DND-41 (cell line): ENCODE measurements around the gene KDM6A.
"Not testable (repeated sequence)": the region's sequence is repeated elsewhere in the genome, so short reads cannot be mapped to it uniquely, and the experiment has no call there.

Source experiments
- ATAC-seq: fragments of 200-7000 bp; cut with Tn5 transposase; 3 replicates; pipeline ENCODE4 v1.9.1; 2021; ENCODE audit warnings: low read depth; ENCODE audit not compliant: insufficient read depth
- DNase-seq: peaks from one replicate; pipeline ENCODE4 v3.0.0-alpha.2; 2020
- H2AFZ ChIP-seq: 2 replicates; pipeline ENCODE4 v1.6.0; 2012; ENCODE audit warnings: low read depth, low read length
- H3K27ac ChIP-seq: 2 replicates; pipeline ENCODE4 v1.5.1; 2012; ENCODE audit warnings: low read length, inconsistent platforms
- H3K27me3 ChIP-seq: fragments of 200-600 bp; sonication (generic); 2 replicates; pipeline ENCODE4 v1.6.0; 2012; ENCODE audit warnings: low read length, mild to moderate bottlenecking, inconsistent platforms; ENCODE audit not compliant: insufficient read depth, poor library complexity
- H3K36me3 ChIP-seq: 2 replicates; pipeline ENCODE4 v1.5.1; 2012; ENCODE audit warnings: low read length, inconsistent platforms; ENCODE audit not compliant: insufficient read depth
- H3K4me1 ChIP-seq: 2 replicates; pipeline ENCODE4 v1.5.1; 2012; ENCODE audit warnings: mild to moderate bottlenecking, low read length; ENCODE audit not compliant: insufficient read depth
- H3K4me2 ChIP-seq: 2 replicates; pipeline ENCODE4 v1.6.0; 2012; ENCODE audit warnings: mild to moderate bottlenecking, moderate library complexity, low read length, inconsistent platforms; ENCODE audit not compliant: insufficient read depth
- H3K4me3 ChIP-seq, 2 experiments: fragments of 200-600 bp in 1 of 2; shearing (Covaris generic) in 1 of 2; 2 replicates each; pipeline ENCODE4 v1.5.1; 2012 to 2016; ENCODE audit warnings: inconsistent platforms in 2 of 2, low read length in 2 of 2, mild to moderate bottlenecking in 2 of 2, low read depth in 1 of 2, moderate library complexity in 1 of 2
- H3K79me2 ChIP-seq: 2 replicates; pipeline ENCODE4 v1.6.0; 2012; ENCODE audit warnings: low read length, inconsistent platforms; ENCODE audit not compliant: insufficient read depth
- H3K9ac ChIP-seq: 2 replicates; pipeline ENCODE4 v1.6.0; 2012; ENCODE audit warnings: low read depth, mild to moderate bottlenecking, inconsistent platforms, low read length, moderate library complexity
- H3K9me3 ChIP-seq: 2 replicates; pipeline ENCODE4 v1.5.1; 2012; ENCODE audit warnings: low read length, moderate library complexity, mild to moderate bottlenecking, inconsistent platforms; ENCODE audit not compliant: insufficient read depth, severe bottlenecking
- H4K20me1 ChIP-seq: 2 replicates; pipeline ENCODE4 v1.6.0; 2012; ENCODE audit warnings: low read length; ENCODE audit not compliant: insufficient read depth
- EZH2 ChIP-seq: IDR thresholded peaks from 3 replicates; pipeline ENCODE4 v1.6.1; 2012; ENCODE audit warnings: borderline replicate concordance, low read depth, mild to moderate bottlenecking, moderate library complexity, low read length, inconsistent platforms; ENCODE audit not compliant: severe bottlenecking
- TF ChIP-seq, protein P1 (sequence below): IDR thresholded peaks from 2 replicates; pipeline ENCODE4 v1.5.1; 2012; ENCODE audit warnings: borderline replicate concordance, low read length, moderate library complexity, mild to moderate bottlenecking; ENCODE audit not compliant: poor library complexity, severe bottlenecking; ENCODE audit errors: extremely low read depth

KDM6A gene

DNA sequence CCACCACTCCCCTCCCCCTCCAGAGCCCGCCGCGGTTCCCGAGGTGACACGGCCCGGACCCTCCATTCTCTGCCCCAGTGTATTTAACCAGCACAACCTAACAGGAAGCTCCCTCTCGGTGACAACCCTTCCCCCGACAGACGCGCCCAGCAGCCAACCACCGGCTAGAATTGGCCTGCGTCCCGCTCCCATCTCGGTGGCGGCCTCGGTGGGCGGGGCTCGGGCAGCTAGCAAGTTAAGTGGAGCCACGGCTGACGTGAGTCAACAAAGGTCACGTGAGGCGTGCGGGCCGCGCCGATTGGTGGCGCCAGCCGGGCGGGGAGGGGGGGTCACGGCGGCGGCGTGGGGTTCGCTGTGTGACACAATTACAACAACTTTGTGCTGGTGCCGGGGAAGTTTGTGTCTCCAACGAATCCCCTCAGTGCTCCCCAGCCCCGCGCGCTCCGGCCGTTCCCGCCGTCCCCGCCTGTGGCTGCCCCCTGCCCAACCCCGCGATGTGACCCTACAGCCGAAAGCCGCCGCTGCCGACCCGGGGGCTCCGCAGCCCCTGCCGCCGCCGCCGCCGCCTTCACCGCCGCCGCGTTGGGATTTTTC is at the start of gene KDM6A:
Gene KDM6A, plus strand, starts transcription at position 368 of the 594 bp plus-strand sequence. CDS start 364 bp downstream, outside the sequence.
- Histone ChIP-seq H3K27ac (peak within 1 kb of the TSS; percentile 90), H3K9me3 (no peaks in the 10 kb centered on the region), H3K36me3 (peaks cover 3% of the 10 kb centered on the region), H2AFZ (peak within 1 kb of the TSS; percentile 79), H3K4me2 (peak within 1 kb of the TSS; percentile 76), H3K79me2 (peaks cover 65% of the 10 kb centered on the region), H4K20me1 (no peaks in the 10 kb centered on the region; the same call in 1 of the 2 replicates), H3K4me3 (peak within 1 kb of the TSS; percentile 87 to 88), H3K9ac (peak within 1 kb of the TSS; percentile 85), H3K27me3 (no peaks in the 10 kb centered on the region), H3K4me1 (peaks cover 28% of the 10 kb centered on the region)
- ATAC-seq (peak; percentile 90), DNase-seq (peak; percentile 97)
- no peak for TF ChIP-seq EZH2
- TF ChIP-seq, protein P1, sequence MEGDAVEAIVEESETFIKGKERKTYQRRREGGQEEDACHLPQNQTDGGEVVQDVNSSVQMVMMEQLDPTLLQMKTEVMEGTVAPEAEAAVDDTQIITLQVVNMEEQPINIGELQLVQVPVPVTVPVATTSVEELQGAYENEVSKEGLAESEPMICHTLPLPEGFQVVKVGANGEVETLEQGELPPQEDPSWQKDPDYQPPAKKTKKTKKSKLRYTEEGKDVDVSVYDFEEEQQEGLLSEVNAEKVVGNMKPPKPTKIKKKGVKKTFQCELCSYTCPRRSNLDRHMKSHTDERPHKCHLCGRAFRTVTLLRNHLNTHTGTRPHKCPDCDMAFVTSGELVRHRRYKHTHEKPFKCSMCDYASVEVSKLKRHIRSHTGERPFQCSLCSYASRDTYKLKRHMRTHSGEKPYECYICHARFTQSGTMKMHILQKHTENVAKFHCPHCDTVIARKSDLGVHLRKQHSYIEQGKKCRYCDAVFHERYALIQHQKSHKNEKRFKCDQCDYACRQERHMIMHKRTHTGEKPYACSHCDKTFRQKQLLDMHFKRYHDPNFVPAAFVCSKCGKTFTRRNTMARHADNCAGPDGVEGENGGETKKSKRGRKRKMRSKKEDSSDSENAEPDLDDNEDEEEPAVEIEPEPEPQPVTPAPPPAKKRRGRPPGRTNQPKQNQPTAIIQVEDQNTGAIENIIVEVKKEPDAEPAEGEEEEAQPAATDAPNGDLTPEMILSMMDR: no peak

DNA sequence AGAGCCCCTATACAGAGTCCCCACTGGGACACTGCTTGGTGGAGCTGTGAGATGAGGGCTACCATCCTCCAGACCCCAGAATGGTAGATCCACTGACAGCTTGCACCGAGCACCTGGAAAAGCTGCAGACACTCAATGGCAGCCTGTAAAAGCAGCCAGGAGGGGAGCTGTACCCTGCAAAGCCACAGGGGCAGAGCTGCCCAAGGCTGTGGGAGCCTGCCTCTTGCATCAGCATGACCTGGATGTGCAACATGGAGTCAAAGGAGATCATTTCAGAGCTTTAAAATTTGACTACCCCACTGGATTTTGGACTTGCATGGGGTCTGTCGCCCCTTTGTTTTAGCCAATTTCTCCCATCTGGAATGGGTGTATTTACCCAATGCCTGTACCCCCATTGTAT is 49.8 kb upstream of the KDM6A start:
- H3K9ac ChIP-seq, H3K9me3 ChIP-seq, H2AFZ ChIP-seq, H3K36me3 ChIP-seq, H3K4me1 ChIP-seq, DNase-seq, ATAC-seq, H3K27me3 ChIP-seq, H4K20me1 ChIP-seq, H3K27ac ChIP-seq, H3K4me3 ChIP-seq, H3K79me2 ChIP-seq, H3K4me2 ChIP-seq: not testable (repeated sequence)

- Histone ChIP-seq H3K79me2 (no peaks in the 10 kb centered on the region), H3K36me3 (no peaks in the 10 kb centered on the region), H3K4me3 (no peak overlapping the region), H2AFZ (no peak overlapping the region), H3K4me2 (no peak overlapping the region), H3K27me3 (no peaks in the 10 kb centered on the region), H3K9me3 (no peaks in the 10 kb centered on the region), H4K20me1 (no peaks in the 10 kb centered on the region), H3K27ac (no peak overlapping the region), H3K4me1 (no peaks in the 10 kb centered on the region), H3K9ac (no peak overlapping the region)
- TF ChIP-seq, protein P1: no peak
- DNase-seq (no peak), ATAC-seq (no peak)
Measured at GRCh38 chrX:44828008-44828605, 44.9 kb upstream of the KDM6A start.

- TF ChIP-seq EZH2: no peak
- TF ChIP-seq, protein P1: no peak
- no peaks in the 10 kb centered on the region for H3K9me3 ChIP-seq
- H2AFZ ChIP-seq: no peak overlapping the region
- no peak overlapping the region for H3K4me3 ChIP-seq
- no peaks in the 10 kb centered on the region for H3K79me2 ChIP-seq
- no peaks in the 10 kb centered on the region for H3K27me3 ChIP-seq
- ATAC-seq (no peak), DNase-seq (no peak)
- H3K4me1 ChIP-seq: no peaks in the 10 kb centered on the region
- H3K9ac ChIP-seq: no peak overlapping the region
- H3K4me2 ChIP-seq: no peak overlapping the region
- H3K36me3 ChIP-seq: no peaks in the 10 kb centered on the region
- no peaks in the 10 kb centered on the region for H4K20me1 ChIP-seq
- no peak overlapping the region for H3K27ac ChIP-seq
Measured at GRCh38 chrX:44829832-44830231, 43.2 kb upstream of the KDM6A start.
